IPS DF 6.9 (cell line): ENCODE measurements around the gene CASP10.
"Not testable (repeated sequence)": the region's sequence is repeated elsewhere in the genome, so short reads cannot be mapped to it uniquely, and the experiment has no call there.

Source experiments
- DNase-seq: peaks from one replicate; pipeline ENCODE4 v3.0.0-alpha.2; 2013; ENCODE audit warnings: low read depth, low spot score
- H3K27ac ChIP-seq: one replicate; pipeline ENCODE4 v1.5.1; 2013; ENCODE audit warnings: low read length, control low read depth
- H3K27me3 ChIP-seq: 2 replicates; pipeline ENCODE4 v1.6.1; 2013; ENCODE audit warnings: mild to moderate bottlenecking, low read length; ENCODE audit not compliant: control insufficient read depth, insufficient read depth
- H3K36me3 ChIP-seq: 2 replicates; pipeline ENCODE4 v1.6.1; 2013; ENCODE audit warnings: low read length; ENCODE audit not compliant: control insufficient read depth, insufficient read depth
- H3K4me1 ChIP-seq: 2 replicates; pipeline ENCODE4 v1.6.1; 2013; ENCODE audit warnings: low read length; ENCODE audit not compliant: control insufficient read depth, insufficient read depth
- H3K4me3 ChIP-seq: 2 replicates; pipeline ENCODE4 v1.5.1; 2013; ENCODE audit warnings: mild to moderate bottlenecking, low read length
- H3K9me3 ChIP-seq: 2 replicates; pipeline ENCODE4 v1.6.1; 2013; ENCODE audit warnings: low read length, inconsistent platforms; ENCODE audit not compliant: control insufficient read depth, insufficient read depth
- WGBS: extraction: QIAGEN DNeasy Blood & Tissue Kit; methylation state at CpG from one replicate; pipeline ENCODE4 v1.1.7; 2013; ENCODE audit warnings: mixed read lengths, missing lambda C conversion rate; ENCODE audit not compliant: insufficient read length, insufficient coverage; 5-methylcytosine and 5-hydroxymethylcytosine counted together

The CASP10 gene

GRCh38 chr2:201233192-201233811, 50.4 kb downstream of the CASP10 start:
- Histone ChIP-seq H3K4me3 (no peak overlapping the region), H3K36me3 (no peaks in the 10 kb centered on the region), H3K9me3 (no peaks in the 10 kb centered on the region), H3K4me1 (no peaks in the 10 kb centered on the region), H3K27ac (no peak overlapping the region), H3K27me3 (no peaks in the 10 kb centered on the region)
- no CpG with 5 or more reads among the region's 8 CpGs for WGBS
- no peak for DNase-seq

- WGBS: no CpG with 5 or more reads among the region's 21 CpGs
- H3K9me3 ChIP-seq: no peaks in the 10 kb centered on the region
- no peaks in the 10 kb centered on the region for H3K4me1 ChIP-seq
- DNase-seq: no peak
- H3K4me3 ChIP-seq: no peak overlapping the region
- H3K27me3 ChIP-seq: no peaks in the 10 kb centered on the region
- no peaks in the 10 kb centered on the region for H3K36me3 ChIP-seq
- no peak overlapping the region for H3K27ac ChIP-seq
These were observed 51.1 kb downstream of the CASP10 start for GRCh38 chr2:201233812-201234662.

DNA sequence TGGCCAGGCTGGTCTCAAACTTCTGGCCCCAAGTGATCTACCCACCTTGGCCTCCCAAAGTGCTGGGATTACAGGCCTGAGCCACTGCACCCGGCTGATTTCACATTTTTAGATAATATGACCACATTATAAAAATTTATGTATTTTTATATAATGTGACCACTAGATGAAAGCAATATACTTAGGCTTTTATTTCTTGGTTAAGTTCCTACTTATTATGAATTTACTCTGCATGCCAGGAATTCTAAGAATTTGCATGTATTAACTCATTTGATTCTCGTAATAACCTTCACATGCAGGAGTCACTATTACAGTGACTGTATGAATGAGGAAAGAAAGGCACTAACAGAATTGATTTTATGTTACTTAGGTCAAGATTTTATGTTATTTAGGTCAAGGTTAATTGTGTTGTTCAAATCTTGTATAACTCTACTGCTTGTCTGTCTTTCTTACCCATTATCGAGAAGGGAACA, 51.8 kb downstream of the CASP10 start:
- H3K27me3 ChIP-seq: no peaks in the 10 kb centered on the region
- no CpG with 5 or more reads among the region's 3 CpGs for WGBS
- no peaks in the 10 kb centered on the region for H3K36me3 ChIP-seq
- no peaks in the 10 kb centered on the region for H3K9me3 ChIP-seq
- H3K27ac ChIP-seq: no peak overlapping the region
- no peaks in the 10 kb centered on the region for H3K4me1 ChIP-seq
- DNase-seq: no peak
- H3K4me3 ChIP-seq: no peak overlapping the region

- H3K9me3 ChIP-seq: no peaks in the 10 kb centered on the region
- no peak for DNase-seq
- no CpG with 5 or more reads among the region's 14 CpGs for WGBS
- H3K4me3 ChIP-seq: no peak overlapping the region
- no peaks in the 10 kb centered on the region for H3K27me3 ChIP-seq
- no peaks in the 10 kb centered on the region for H3K36me3 ChIP-seq
- H3K4me1 ChIP-seq: no peaks in the 10 kb centered on the region
- no peak overlapping the region for H3K27ac ChIP-seq
These were observed 53.2 kb downstream of the CASP10 start for GRCh38 chr2:201235860-201236811.

- no CpG with 5 or more reads among the region's 7 CpGs for WGBS
- H3K36me3 ChIP-seq: no peaks in the 10 kb centered on the region
- H3K27ac ChIP-seq: no peak overlapping the region
- H3K4me3 ChIP-seq: no peak overlapping the region
- H3K9me3 ChIP-seq: no peaks in the 10 kb centered on the region
- H3K27me3 ChIP-seq: no peaks in the 10 kb centered on the region
- H3K4me1 ChIP-seq: no peaks in the 10 kb centered on the region
- no peak for DNase-seq
These were observed 54.7 kb downstream of the CASP10 start for GRCh38 chr2:201237486-201238123.

DNA sequence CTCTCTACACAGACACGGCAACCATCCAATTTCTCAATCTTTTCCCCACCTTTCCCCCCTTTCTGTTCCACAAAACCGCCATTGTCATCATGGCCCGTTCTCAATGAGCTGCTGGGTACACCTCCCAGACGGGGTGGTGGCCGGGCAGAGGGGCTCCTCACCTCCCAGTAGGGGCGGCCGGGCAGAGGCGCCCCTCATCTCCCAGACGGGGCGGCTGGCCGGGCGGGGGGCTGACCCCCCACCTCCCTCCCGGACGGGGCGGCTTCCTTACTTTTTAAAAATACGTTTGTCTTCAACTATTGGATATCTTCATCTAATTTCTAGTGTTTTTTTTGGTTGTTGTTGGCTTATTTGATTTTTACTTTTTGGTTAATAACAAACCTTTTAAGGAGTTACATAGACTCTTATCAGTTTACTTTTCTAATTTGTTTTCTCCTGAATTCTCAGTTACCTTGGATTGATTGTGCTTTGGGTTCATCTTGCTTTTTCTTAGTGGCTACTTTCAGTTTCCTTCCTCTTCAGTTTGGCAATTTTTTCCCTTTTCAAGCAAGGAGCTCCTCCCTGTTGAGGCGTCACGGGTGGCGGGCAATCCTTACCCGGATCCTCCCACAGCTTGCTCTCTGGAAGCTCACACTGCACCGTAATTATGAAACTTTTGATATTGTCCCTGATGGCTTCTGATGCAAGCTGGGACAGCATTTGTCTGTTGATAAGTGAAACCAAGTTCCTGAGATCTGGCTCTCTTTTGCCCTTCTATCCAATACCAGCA, 56.4 kb downstream of the CASP10 start:
- H3K4me1 ChIP-seq, H3K36me3 ChIP-seq: not testable (repeated sequence)
- no CpG with 5 or more reads among the region's 21 CpGs for WGBS

GRCh38 chr2:201242571-201243277, 59.8 kb downstream of the CASP10 start:
- no peak for DNase-seq

More for the DNA sequence above, 56.4 kb downstream of the CASP10 start:
- not testable (repeated sequence) for H3K27me3 ChIP-seq, DNase-seq, H3K27ac ChIP-seq, H3K9me3 ChIP-seq, H3K4me3 ChIP-seq

DNA sequence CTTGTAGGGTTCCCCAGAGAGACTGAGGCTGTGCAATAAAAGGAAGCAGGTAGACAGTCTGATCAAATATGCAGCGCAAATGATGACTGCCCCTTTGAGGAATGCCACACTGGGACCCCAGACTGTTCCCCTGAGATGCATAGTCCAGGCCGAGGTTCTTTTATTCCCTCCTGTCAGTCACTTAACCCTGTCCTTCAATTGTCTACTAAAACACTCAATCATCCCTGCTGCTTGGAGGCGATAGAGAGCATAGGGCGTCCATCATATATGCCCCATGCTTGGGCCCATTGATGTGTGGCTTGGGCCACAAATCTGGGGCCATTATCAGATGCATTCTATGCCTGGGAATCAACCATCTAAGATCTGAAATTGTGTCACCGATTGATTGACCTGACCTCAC, 61.9 kb downstream of the CASP10 start:
- Histone ChIP-seq H3K36me3 (no peaks in the 10 kb centered on the region), H3K27ac (no peak overlapping the region), H3K27me3 (no peaks in the 10 kb centered on the region), H3K9me3 (no peaks in the 10 kb centered on the region), H3K4me1 (peaks cover 3% of the 10 kb centered on the region; the same call in 1 of the 2 replicates), H3K4me3 (no peak overlapping the region)
- no CpG with 5 or more reads among the region's 5 CpGs for WGBS
- DNase-seq: no peak

More at GRCh38 chr2:201242571-201243277, 59.8 kb downstream of the CASP10 start:
- no peaks in the 10 kb centered on the region for H3K36me3 ChIP-seq
- peaks cover 3% of the 10 kb centered on the region; the same call in 1 of the 2 replicates for H3K4me1 ChIP-seq
- H3K27me3 ChIP-seq: no peaks in the 10 kb centered on the region
- H3K4me3 ChIP-seq: no peak overlapping the region
- no peak overlapping the region for H3K27ac ChIP-seq
- no peaks in the 10 kb centered on the region for H3K9me3 ChIP-seq

DNA sequence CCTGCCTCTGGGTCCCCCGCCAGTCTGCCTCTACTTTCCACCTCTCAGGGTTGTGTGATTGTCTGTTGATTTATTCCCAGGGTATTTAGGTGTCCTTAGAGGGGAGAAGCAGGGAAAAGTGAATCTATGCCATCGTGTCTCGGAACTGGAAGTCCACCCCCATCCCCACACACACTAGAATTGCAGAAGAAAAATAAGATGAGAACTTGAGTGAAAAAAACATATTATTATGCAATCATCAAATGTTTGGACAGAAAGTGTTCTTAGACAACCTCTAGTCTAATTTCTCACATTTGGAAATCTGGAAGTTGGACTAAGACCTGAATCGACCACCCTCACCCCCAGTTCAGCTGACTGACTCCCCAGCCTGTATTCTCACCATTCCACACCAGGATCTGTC, 63.3 kb downstream of the CASP10 start:
- Histone ChIP-seq H3K9me3 (no peaks in the 10 kb centered on the region), H3K27ac (no peak overlapping the region), H3K27me3 (no peaks in the 10 kb centered on the region), H3K36me3 (no peaks in the 10 kb centered on the region), H3K4me3 (no peak overlapping the region), H3K4me1 (peaks cover 3% of the 10 kb centered on the region; the same call in 1 of the 2 replicates)
- WGBS: no CpG with 5 or more reads among the region's 4 CpGs
- no peak for DNase-seq
